Activated naive CD4-positive, alpha-beta T cell treated with anti-CD3 and anti-CD28 coated beads for 36 hours (primary cell): ENCODE data around the gene KIF25. TPM values are rescaled to one million over a fixed set of nuclear protein-coding genes. Genes with fewer than 3 reads are reported as not detected.
A peak's percentile ranks its signal among the peaks of the same experiment; 100 is the strongest.
"Not testable (repeated sequence)": the region's sequence is repeated elsewhere in the genome, so short reads cannot be mapped to it uniquely, and the experiment has no call there.

Experiments
- CTCF ChIA-PET: fragments of 350-600 bp; sonication (Branson Sonifier 250); formaldehyde crosslinking; loops from one replicate; lab custom pipeline; 2021; ENCODE audit warnings: antibody characterized with exemption; lab: Charles Lee
- DNase-seq: peaks from one replicate; pipeline ENCODE4 v3.0.0-alpha.2; 2020
- H3K27ac Mint-ChIP-seq: one replicate; pipeline ENCODE4 v1.8.0; 2021; ENCODE audit warnings: mild to moderate bottlenecking, mixed read lengths
- H3K27me3 Mint-ChIP-seq: one replicate; pipeline ENCODE4 v1.8.0; 2021; ENCODE audit warnings: low read depth, mixed read lengths
- H3K36me3 Mint-ChIP-seq: one replicate; pipeline ENCODE4 v1.8.0; 2021; ENCODE audit warnings: low read depth, mixed read lengths
- H3K4me1 Mint-ChIP-seq: one replicate; pipeline ENCODE4 v1.8.0; 2021; ENCODE audit warnings: low read depth, mixed read lengths
- H3K4me3 Mint-ChIP-seq: one replicate; pipeline ENCODE4 v1.8.0; 2021; ENCODE audit warnings: mild to moderate bottlenecking, moderate library complexity, mixed read lengths
- H3K9me3 Mint-ChIP-seq: one replicate; pipeline ENCODE4 v1.8.0; 2021; ENCODE audit warnings: mixed read lengths
- intact Hi-C: fragments of 100-400 bp; cut with micrococcal nuclease; formaldehyde crosslinking; loops from one replicate; pipeline ENCODE4 v1.15.1; 2023
- total RNA-seq, 2 experiments: library from RNA; stranded (reverse); gene quantifications; one replicate each; pipeline ENCODE4 v1.2.3, GENCODE V29; 2021

Gene KIF25
- total RNA-seq, 2 experiments from 2014 or later: not detected

DNA sequence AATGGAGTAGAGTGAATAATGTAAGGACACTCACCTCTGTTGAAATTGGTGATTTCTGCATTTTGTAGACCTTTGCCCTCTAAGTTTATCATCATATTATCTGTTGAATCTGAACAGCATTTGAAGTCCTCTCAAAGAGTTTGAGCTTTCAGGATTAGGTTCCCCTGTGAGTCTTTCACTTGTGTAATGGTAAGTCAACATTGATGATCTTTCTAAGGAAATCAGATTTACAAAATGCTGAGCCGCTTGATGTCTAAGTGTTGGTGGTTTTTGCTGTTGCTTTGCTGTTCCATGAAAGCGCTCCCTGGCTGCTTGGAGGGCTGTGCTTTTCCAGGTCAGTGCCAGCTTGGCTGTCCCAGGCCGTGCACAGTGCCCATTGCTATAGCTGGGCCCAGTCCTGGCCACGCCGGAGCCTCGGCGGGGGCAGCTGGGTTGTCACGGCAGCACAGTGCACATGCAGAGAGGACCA is 33.8 kb upstream of the KIF25 start:
- no peak for DNase-seq
- H3K4me1 Mint-ChIP-seq: no peaks in the 10 kb centered on the region
- H3K27me3 Mint-ChIP-seq: peaks cover 2% of the 10 kb centered on the region
- CTCF ChIA-PET: no interaction called here
- intact Hi-C loops: no loop called here
- no peak overlapping the region for H3K27ac Mint-ChIP-seq
- H3K9me3 Mint-ChIP-seq: no peaks in the 10 kb centered on the region
- H3K4me3 Mint-ChIP-seq: no peak overlapping the region
- H3K36me3 Mint-ChIP-seq: no peaks in the 10 kb centered on the region

DNA sequence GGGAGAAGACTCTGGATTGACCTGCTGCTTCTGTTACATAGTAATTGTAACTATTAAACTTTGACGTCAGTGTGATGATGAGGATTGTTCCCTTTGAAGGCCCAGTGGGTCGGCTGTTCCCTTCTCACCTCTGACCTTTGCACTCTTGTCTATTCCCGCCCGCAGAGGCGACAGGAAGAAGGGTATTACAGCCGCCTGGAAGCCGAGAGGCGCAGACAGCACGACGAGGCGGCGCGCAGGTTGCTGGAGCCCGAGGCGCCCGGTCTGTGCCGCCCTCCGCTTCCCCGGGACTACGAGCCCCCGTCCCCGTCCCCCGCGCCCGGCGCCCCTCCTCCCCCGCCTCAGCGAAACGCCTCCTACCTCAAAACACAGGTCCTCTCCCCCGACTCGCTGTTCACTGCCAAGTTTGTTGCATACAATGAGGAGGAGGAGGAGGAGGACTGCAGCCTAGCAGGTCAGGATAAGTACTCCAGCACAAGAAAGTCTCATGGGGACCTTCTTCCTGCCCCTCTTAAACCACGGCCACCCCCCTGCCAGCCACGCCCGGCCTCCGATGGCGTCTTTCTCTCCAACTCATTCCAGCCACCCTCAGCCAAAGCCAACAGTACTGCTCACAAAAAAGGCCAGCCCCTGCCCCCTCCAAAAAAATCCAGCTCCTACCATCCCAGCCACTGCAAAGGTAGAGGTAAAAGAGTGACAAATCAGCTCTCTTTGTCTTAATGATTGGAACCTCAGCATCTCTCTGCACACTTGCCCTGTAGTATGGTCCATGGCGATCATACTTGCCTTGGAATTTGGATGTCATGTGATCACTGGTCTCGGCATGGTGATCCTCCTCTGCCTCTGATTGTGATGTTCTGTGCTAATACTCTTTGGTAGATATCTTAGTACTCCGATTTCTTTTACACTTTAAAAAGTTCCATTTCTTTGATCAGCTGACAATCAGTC is 31.6 kb upstream of the KIF25 start:
- Mint-ChIP-seq H3K4me1 (no peaks in the 10 kb centered on the region), H3K27ac (no peak overlapping the region), H3K4me3 (no peak overlapping the region), H3K36me3 (no peaks in the 10 kb centered on the region), H3K27me3 (peaks cover 2% of the 10 kb centered on the region), H3K9me3 (no peaks in the 10 kb centered on the region)
- intact Hi-C loops: no loop called here
- CTCF ChIA-PET: no interaction called here
- DNase-seq: no peak

- H3K4me3 Mint-ChIP-seq: no peak overlapping the region
- no peaks in the 10 kb centered on the region for H3K4me1 Mint-ChIP-seq
- DNase-seq: no peak
- H3K27ac Mint-ChIP-seq: no peak overlapping the region
- H3K27me3 Mint-ChIP-seq: peaks cover 2% of the 10 kb centered on the region
- H3K9me3 Mint-ChIP-seq: no peaks in the 10 kb centered on the region
- CTCF ChIA-PET: no interaction called here
- no peaks in the 10 kb centered on the region for H3K36me3 Mint-ChIP-seq
- intact Hi-C loops: no loop called here
These were observed 30.9 kb upstream of the KIF25 start for GRCh38 chr6:167966540-167966905.

- Mint-ChIP-seq H3K27ac (no peak overlapping the region), H3K4me3 (no peak overlapping the region), H3K36me3 (no peaks in the 10 kb centered on the region), H3K4me1 (no peaks in the 10 kb centered on the region), H3K27me3 (no peaks in the 10 kb centered on the region), H3K9me3 (no peaks in the 10 kb centered on the region)
- CTCF ChIA-PET: no interaction called here
- peak; percentile 51 for DNase-seq
- intact Hi-C loops: no loop called here
These were observed 29.4 kb upstream of the KIF25 start for GRCh38 chr6:167968091-167968490.

GRCh38 chr6:167970230-167970629 is 27.2 kb upstream of the KIF25 start:
- intact Hi-C loops: no loop called here
- H3K36me3 Mint-ChIP-seq: no peaks in the 10 kb centered on the region

DNA sequence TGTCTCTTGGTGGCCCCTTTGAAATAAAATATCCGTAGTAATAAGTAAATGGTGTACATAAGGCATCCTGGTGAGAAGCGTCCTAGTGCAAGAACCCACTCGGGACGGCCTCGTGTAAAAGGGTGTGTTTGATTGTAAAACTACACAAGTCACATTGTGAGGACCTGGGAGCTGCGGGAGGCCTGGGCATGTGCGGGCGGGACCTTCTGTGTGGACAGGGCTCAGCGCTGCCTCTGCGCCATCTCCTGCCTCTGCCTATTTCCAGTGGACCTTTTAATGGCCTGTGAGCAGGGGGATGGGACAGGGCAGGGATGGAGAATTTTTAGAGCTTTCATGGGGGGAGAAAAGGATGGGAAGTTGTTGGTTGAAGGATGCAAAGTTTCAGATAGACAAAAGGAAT is 25.3 kb upstream of the KIF25 start:
- Mint-ChIP-seq H3K4me3 (no peak overlapping the region), H3K36me3 (no peaks in the 10 kb centered on the region), H3K9me3 (no peaks in the 10 kb centered on the region), H3K27me3 (peaks cover 4% of the 10 kb centered on the region), H3K27ac (no peak overlapping the region), H3K4me1 (no peaks in the 10 kb centered on the region)
- CTCF ChIA-PET: no interaction called here
- intact Hi-C loops: no loop called here
- DNase-seq: no peak

More at GRCh38 chr6:167970230-167970629, 27.2 kb upstream of the KIF25 start:
- no peaks in the 10 kb centered on the region for H3K9me3 Mint-ChIP-seq
- no peak overlapping the region for H3K4me3 Mint-ChIP-seq
- H3K4me1 Mint-ChIP-seq: no peaks in the 10 kb centered on the region
- CTCF ChIA-PET: no interaction called here
- DNase-seq: no peak
- peaks cover 4% of the 10 kb centered on the region for H3K27me3 Mint-ChIP-seq
- no peak overlapping the region for H3K27ac Mint-ChIP-seq

- Mint-ChIP-seq H3K4me3 (no peak overlapping the region), H3K9me3 (no peaks in the 10 kb centered on the region), H3K27me3 (peaks cover 6% of the 10 kb centered on the region), H3K36me3 (no peaks in the 10 kb centered on the region), H3K27ac (no peak overlapping the region), H3K4me1 (no peaks in the 10 kb centered on the region)
- intact Hi-C loops: no loop called here
- DNase-seq: no peak
- CTCF ChIA-PET: no interaction called here
These were observed 24.2 kb upstream of the KIF25 start for GRCh38 chr6:167973148-167973885.

GRCh38 chr6:167974640-167975344 is 22.7 kb upstream of the KIF25 start:
- Mint-ChIP-seq H3K9me3 (no peaks in the 10 kb centered on the region), H3K4me1 (no peaks in the 10 kb centered on the region), H3K36me3 (no peaks in the 10 kb centered on the region), H3K4me3 (no peak overlapping the region), H3K27ac (no peak overlapping the region), H3K27me3 (peaks cover 6% of the 10 kb centered on the region)
- no peak for DNase-seq
- CTCF ChIA-PET: no interaction called here
- intact Hi-C loops: no loop called here

DNA sequence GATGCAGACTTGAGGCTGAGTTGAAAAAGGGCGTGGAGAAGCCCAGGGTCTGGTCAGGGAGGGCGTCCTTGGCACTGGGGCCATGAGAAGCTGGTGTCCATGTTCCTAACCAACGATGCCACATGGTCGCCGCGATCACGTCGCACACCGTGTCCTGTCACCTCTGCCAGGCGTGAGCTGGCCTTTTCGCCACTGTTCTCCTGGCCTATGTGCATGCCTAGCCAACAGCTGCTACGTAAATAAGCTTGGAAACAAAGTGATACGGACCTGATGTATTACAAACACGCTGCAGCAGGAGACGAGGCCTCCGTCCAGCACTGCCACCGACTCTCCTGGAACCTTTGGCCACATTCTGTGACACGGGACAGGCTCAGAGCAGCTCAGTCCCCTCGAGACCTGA is 22.0 kb upstream of the KIF25 start:
- no peaks in the 10 kb centered on the region for H3K36me3 Mint-ChIP-seq
- H3K27me3 Mint-ChIP-seq: peaks cover 6% of the 10 kb centered on the region
- H3K4me3 Mint-ChIP-seq: no peak overlapping the region
- CTCF ChIA-PET: no interaction called here
- no peaks in the 10 kb centered on the region for H3K9me3 Mint-ChIP-seq
- DNase-seq: no peak
- no peaks in the 10 kb centered on the region for H3K4me1 Mint-ChIP-seq
- no peak overlapping the region for H3K27ac Mint-ChIP-seq
- intact Hi-C loops: no loop called here

DNA sequence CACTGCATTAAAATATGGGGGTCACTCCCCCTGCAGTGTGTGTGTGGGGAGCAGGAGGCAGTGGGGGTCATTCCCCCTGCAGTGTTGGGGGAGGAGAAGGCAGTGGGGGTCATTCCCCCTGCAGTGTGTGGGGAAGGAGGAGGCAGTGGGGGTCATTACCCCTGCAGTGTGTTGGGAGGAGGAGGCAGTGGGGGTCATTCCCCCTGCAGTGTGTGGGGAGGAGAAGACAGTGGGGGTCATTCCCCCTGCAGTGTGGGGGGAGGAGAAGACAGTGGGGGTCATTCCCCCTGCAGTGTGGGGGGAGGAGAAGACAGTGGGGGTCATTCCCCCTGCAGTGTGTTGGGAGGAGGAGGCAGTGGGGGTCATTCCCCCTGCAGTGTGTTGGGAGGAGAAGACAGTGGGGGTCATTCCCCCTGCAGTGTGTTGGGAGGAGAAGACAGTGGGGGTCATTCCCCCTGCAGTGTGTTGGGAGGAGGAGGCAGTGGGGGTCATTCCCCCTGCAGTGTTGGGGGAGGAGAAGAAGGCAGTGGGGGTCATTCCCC is 21.3 kb upstream of the KIF25 start:
- H3K36me3 Mint-ChIP-seq, H3K9me3 Mint-ChIP-seq, DNase-seq, H3K27ac Mint-ChIP-seq, H3K4me3 Mint-ChIP-seq, CTCF ChIA-PET, intact Hi-C loops, H3K27me3 Mint-ChIP-seq, H3K4me1 Mint-ChIP-seq: not testable (repeated sequence)

DNA sequence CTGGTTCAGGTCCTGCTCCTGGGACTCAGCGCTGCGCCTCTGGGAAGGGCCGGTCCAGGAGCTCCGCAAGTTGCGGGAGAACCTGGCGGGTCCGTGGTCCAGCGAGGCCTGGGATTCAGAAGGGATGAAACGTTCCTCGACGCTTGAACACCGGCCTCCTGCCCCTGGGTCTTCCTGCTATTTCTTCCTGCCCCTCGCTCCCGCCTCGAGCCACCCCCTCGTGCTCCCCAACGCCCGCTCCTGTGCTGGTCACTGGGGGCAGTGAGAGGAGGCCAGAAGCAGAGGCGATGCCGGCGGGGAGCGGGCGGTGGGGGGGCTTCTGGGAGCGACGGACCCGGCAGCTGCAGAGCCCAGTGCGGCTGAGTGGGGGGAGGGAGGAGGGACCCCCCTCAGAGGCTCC is 20.8 kb upstream of the KIF25 start:
- no peaks in the 10 kb centered on the region for H3K36me3 Mint-ChIP-seq
- no peak overlapping the region for H3K27ac Mint-ChIP-seq
- H3K9me3 Mint-ChIP-seq: no peaks in the 10 kb centered on the region
- H3K4me1 Mint-ChIP-seq: no peaks in the 10 kb centered on the region
- CTCF ChIA-PET: no interaction called here
- intact Hi-C loops: no loop called here
- H3K27me3 Mint-ChIP-seq: peaks cover 6% of the 10 kb centered on the region
- H3K4me3 Mint-ChIP-seq: no peak overlapping the region
- no peak for DNase-seq

DNA sequence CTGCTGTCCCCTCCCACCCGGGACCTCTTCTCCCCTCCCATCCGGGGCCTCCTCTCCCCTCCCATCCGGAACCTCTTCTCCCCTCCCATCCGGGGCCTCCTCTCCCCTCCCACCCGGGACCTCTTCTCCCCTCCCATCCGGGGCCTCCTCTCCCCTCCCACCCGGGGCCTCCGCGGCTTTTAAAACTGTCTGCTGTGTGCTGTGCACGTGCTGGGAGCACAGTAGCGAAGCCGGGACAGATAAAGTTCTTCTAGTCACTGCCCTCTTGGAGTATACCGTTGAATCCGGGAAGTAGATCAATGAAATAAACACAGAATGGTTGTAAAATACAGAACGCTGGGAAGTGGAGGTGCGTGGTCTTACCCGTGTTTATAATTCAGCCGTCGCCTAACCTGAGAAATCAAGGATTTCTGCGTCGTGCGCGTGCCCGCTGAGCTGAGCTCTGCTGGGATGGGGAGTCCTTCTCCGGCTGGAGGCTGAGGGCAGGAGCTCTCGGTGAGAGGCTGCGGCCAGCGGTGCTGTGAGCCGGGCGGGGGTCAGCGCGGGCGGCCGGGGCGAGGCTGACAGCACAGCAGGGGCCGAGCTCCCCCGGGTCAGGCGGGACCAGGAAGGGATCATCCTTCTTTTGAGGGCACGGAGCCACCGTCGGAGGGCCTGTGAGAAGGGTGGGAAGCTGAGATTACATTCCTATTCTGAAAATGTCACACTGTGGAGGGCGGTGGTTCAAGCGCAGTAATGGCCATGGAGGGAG is 19.6 kb upstream of the KIF25 start:
- CTCF ChIA-PET: no interaction called here
- intact Hi-C loops: no loop called here

More for the DNA sequence above, 19.6 kb upstream of the KIF25 start:
- Mint-ChIP-seq H3K4me1 (no peaks in the 10 kb centered on the region), H3K27ac (no peak overlapping the region), H3K4me3 (no peak overlapping the region), H3K9me3 (no peaks in the 10 kb centered on the region), H3K27me3 (peaks cover 6% of the 10 kb centered on the region), H3K36me3 (no peaks in the 10 kb centered on the region)
- DNase-seq: no peak
